Karpas-422 (cell line): ENCODE measurements around the gene TRIM22. TPM values are rescaled to one million over a fixed set of nuclear protein-coding genes. Genes with fewer than 3 reads are reported as not detected.
"Not testable (repeated sequence)": the region's sequence is repeated elsewhere in the genome, so short reads cannot be mapped to it uniquely, and the experiment has no call there.

Experiments
- DNase-seq: peaks from one replicate; pipeline ENCODE4 v3.0.0-alpha.2; 2015
- H2AFZ ChIP-seq: fragments of 200-600 bp; sonication (generic); 2 replicates; pipeline ENCODE4 v1.6.1; 2014; ENCODE audit warnings: antibody characterized with exemption, low read length, mixed read lengths
- H3K27ac ChIP-seq: fragments of 200-600 bp; sonication (generic); 2 replicates; pipeline ENCODE4 v1.5.1; 2014; ENCODE audit warnings: mild to moderate bottlenecking, low read length, moderate library complexity
- H3K27me3 ChIP-seq: fragments of 200-600 bp; sonication (generic); 2 replicates; pipeline ENCODE4 v1.6.1; 2014; ENCODE audit warnings: low read length, mixed read lengths
- H3K36me3 ChIP-seq: fragments of 200-600 bp; sonication (generic); 2 replicates; pipeline ENCODE4 v1.6.1; 2014; ENCODE audit warnings: low read length, mixed read lengths; ENCODE audit not compliant: insufficient read depth
- H3K4me1 ChIP-seq: fragments of 200-600 bp; sonication (generic); 2 replicates; pipeline ENCODE4 v1.6.1; 2014; ENCODE audit warnings: mild to moderate bottlenecking, low read length, mixed read lengths
- H3K4me2 ChIP-seq: fragments of 200-600 bp; sonication (generic); 2 replicates; pipeline ENCODE4 v1.6.1; 2014; ENCODE audit warnings: low read length, low read depth, mild to moderate bottlenecking; ENCODE audit not compliant: poor library complexity, severe bottlenecking
- H3K4me3 ChIP-seq: fragments of 200-600 bp; sonication (generic); 2 replicates; pipeline ENCODE4 v1.5.1; 2014; ENCODE audit warnings: mild to moderate bottlenecking, antibody characterized with exemption, low read length, mixed read lengths
- H3K79me2 ChIP-seq: fragments of 200-600 bp; sonication (generic); 2 replicates; pipeline ENCODE4 v1.6.1; 2014; ENCODE audit warnings: mild to moderate bottlenecking, low read length, mixed read lengths
- H3K9ac ChIP-seq: fragments of 200-600 bp; sonication (generic); 2 replicates; pipeline ENCODE4 v1.6.0; 2014; ENCODE audit warnings: low read length
- H3K9me2 ChIP-seq: fragments of 200-600 bp; sonication (generic), shearing (Covaris generic); replicated peaks from 2 replicates; pipeline ENCODE4 v1.6.0; 2014; ENCODE audit warnings: mild to moderate bottlenecking, low read length, moderate library complexity; ENCODE audit not compliant: insufficient read depth
- H3K9me3 ChIP-seq: fragments of 300-700, 200-600 bp; sonication (generic); 2 replicates; pipeline ENCODE4 v1.6.1; 2014; ENCODE audit warnings: low read length, mixed read lengths
- H4K20me1 ChIP-seq: fragments of 200-600 bp; sonication (generic); 2 replicates; pipeline ENCODE4 v1.6.1; 2014; ENCODE audit warnings: mild to moderate bottlenecking, antibody characterized with exemption, low read length, low read depth; ENCODE audit not compliant: insufficient read depth
- total RNA-seq: library from RNA; depleted of rRNA; stranded (reverse); fragments of >200 nt; shearing (Covaris generic); gene quantifications from 2 replicates; pipeline ENCODE4 v1.2.3, GENCODE V29; 2014; ENCODE audit warnings: low replicate concordance

Gene TRIM22
- total RNA-seq, 1 experiment from 2014 or later, result 112 TPM

GRCh38 chr11:5712507-5712906, 22.9 kb downstream of the TRIM22 start:
- Histone ChIP-seq H3K9ac (no peak overlapping the region), H3K36me3 (peaks cover 13% of the 10 kb centered on the region; the same call in 1 of the 2 replicates), H3K27me3 (no peaks in the 10 kb centered on the region), H3K4me2 (no peak overlapping the region), H3K79me2 (no peaks in the 10 kb centered on the region), H3K4me3 (no peak overlapping the region), H2AFZ (no peak overlapping the region), H3K27ac (no peak overlapping the region), H3K9me3 (no peaks in the 10 kb centered on the region), H4K20me1 (no peaks in the 10 kb centered on the region), H3K9me2 (no peaks in the 10 kb centered on the region), H3K4me1 (no peaks in the 10 kb centered on the region)
- DNase-seq, result peak; percentile 73

- H3K27me3 ChIP-seq, result no peaks in the 10 kb centered on the region
- H3K36me3 ChIP-seq, result peaks cover 9% of the 10 kb centered on the region; the same call in 1 of the 2 replicates
- H3K4me2 ChIP-seq, result no peak overlapping the region
- no peak overlapping the region for H2AFZ ChIP-seq
- no peaks in the 10 kb centered on the region for H3K79me2 ChIP-seq
- no peak overlapping the region for H3K27ac ChIP-seq
- H3K4me3 ChIP-seq, result no peak overlapping the region
- no peaks in the 10 kb centered on the region for H3K9me2 ChIP-seq
- no peak for DNase-seq
- H4K20me1 ChIP-seq, result no peaks in the 10 kb centered on the region
- no peaks in the 10 kb centered on the region for H3K4me1 ChIP-seq
- H3K9me3 ChIP-seq, result no peaks in the 10 kb centered on the region
- H3K9ac ChIP-seq, result no peak overlapping the region
Observed at GRCh38 chr11:5713695-5714094, 24.1 kb downstream of the TRIM22 start.

- H3K4me3 ChIP-seq, H3K4me1 ChIP-seq, H3K9me3 ChIP-seq, H3K4me2 ChIP-seq, H3K9ac ChIP-seq, H3K9me2 ChIP-seq, H3K36me3 ChIP-seq, DNase-seq, H3K79me2 ChIP-seq, H4K20me1 ChIP-seq, H3K27me3 ChIP-seq, H3K27ac ChIP-seq, H2AFZ ChIP-seq: not testable (repeated sequence)
Observed at GRCh38 chr11:5716518-5716917, 26.9 kb downstream of the TRIM22 start.

GRCh38 chr11:5719703-5720495, 30.3 kb downstream of the TRIM22 start:
- Histone ChIP-seq H3K79me2 (no peaks in the 10 kb centered on the region), H3K4me3 (no peak overlapping the region), H3K36me3 (no peaks in the 10 kb centered on the region), H3K27ac (no peak overlapping the region), H3K27me3 (no peaks in the 10 kb centered on the region), H3K9me3 (no peaks in the 10 kb centered on the region), H3K9me2 (no peaks in the 10 kb centered on the region), H3K4me1 (no peaks in the 10 kb centered on the region), H2AFZ (no peak overlapping the region), H3K4me2 (no peak overlapping the region), H3K9ac (no peak overlapping the region), H4K20me1 (no peaks in the 10 kb centered on the region)
- DNase-seq, result peak; percentile 32

- H3K4me1 ChIP-seq, result no peaks in the 10 kb centered on the region
- no peaks in the 10 kb centered on the region for H3K9me3 ChIP-seq
- H4K20me1 ChIP-seq, result no peaks in the 10 kb centered on the region
- DNase-seq, result no peak
- no peak overlapping the region for H3K9ac ChIP-seq
- no peaks in the 10 kb centered on the region for H3K79me2 ChIP-seq
- no peaks in the 10 kb centered on the region for H3K27me3 ChIP-seq
- no peak overlapping the region for H3K27ac ChIP-seq
- H2AFZ ChIP-seq, result no peak overlapping the region
- H3K4me3 ChIP-seq, result no peak overlapping the region
- H3K4me2 ChIP-seq, result no peak overlapping the region
- H3K9me2 ChIP-seq, result no peaks in the 10 kb centered on the region
- no peaks in the 10 kb centered on the region for H3K36me3 ChIP-seq
Observed at GRCh38 chr11:5722622-5723021, 33.0 kb downstream of the TRIM22 start.

GRCh38 chr11:5726351-5726750, 36.8 kb downstream of the TRIM22 start:
- Histone ChIP-seq H3K79me2 (no peaks in the 10 kb centered on the region), H3K36me3 (no peaks in the 10 kb centered on the region), H4K20me1 (no peaks in the 10 kb centered on the region), H3K4me3 (no peak overlapping the region), H2AFZ (no peak overlapping the region), H3K9me3 (no peaks in the 10 kb centered on the region), H3K9me2 (no peaks in the 10 kb centered on the region), H3K4me2 (no peak overlapping the region), H3K27ac (no peak overlapping the region), H3K9ac (no peak overlapping the region), H3K27me3 (no peaks in the 10 kb centered on the region), H3K4me1 (no peaks in the 10 kb centered on the region)
- no peak for DNase-seq

- H3K27ac ChIP-seq, result no peak overlapping the region
- H3K4me1 ChIP-seq, result no peaks in the 10 kb centered on the region
- no peaks in the 10 kb centered on the region for H4K20me1 ChIP-seq
- no peaks in the 10 kb centered on the region for H3K36me3 ChIP-seq
- no peak overlapping the region for H3K4me3 ChIP-seq
- DNase-seq, result no peak
- H3K79me2 ChIP-seq, result no peaks in the 10 kb centered on the region
- no peak overlapping the region for H3K4me2 ChIP-seq
- H3K9me2 ChIP-seq, result no peaks in the 10 kb centered on the region
- H2AFZ ChIP-seq, result no peak overlapping the region
- no peaks in the 10 kb centered on the region for H3K9me3 ChIP-seq
- H3K9ac ChIP-seq, result no peak overlapping the region
- H3K27me3 ChIP-seq, result no peaks in the 10 kb centered on the region
Observed at GRCh38 chr11:5727691-5728090, 38.1 kb downstream of the TRIM22 start.

- Histone ChIP-seq H3K79me2 (no peaks in the 10 kb centered on the region), H3K9me2 (no peaks in the 10 kb centered on the region), H2AFZ (no peak within 1 kb of the TSS), H3K4me1 (no peaks in the 10 kb centered on the region), H3K9me3 (0 out of 2 replicates have a peak, but pooled peaks cover 2% of the 10 kb centered on the region), H3K36me3 (no peaks in the 10 kb centered on the region), H3K4me3 (no peak within 1 kb of the TSS), H4K20me1 (no peaks in the 10 kb centered on the region), H3K27me3 (no peaks in the 10 kb centered on the region), H3K9ac (no peak within 1 kb of the TSS), H3K27ac (no peak within 1 kb of the TSS), H3K4me2 (no peak within 1 kb of the TSS)
- DNase-seq, result no peak
Observed at GRCh38 chr11:5736396-5736795, 46.8 kb downstream of the TRIM22 start, which contains the start of gene OR56B1. Gene OR56B1, plus strand, starts transcription at chr11:5736448. Its CDS starts 69 bp downstream, at chr11:5736517.
